HG03139 (cell line): ENCODE measurements around the gene MLH1.
"Not testable (repeated sequence)": the region's sequence is repeated elsewhere in the genome, so short reads cannot be mapped to it uniquely, and the experiment has no call there.

Experiments
- ATAC-seq: cut with Tn5 transposase; IDR thresholded peaks from one replicate; pipeline ENCODE4 v1.9.1; 2021; ENCODE audit not compliant: unreplicated experiment

The MLH1 gene

DNA sequence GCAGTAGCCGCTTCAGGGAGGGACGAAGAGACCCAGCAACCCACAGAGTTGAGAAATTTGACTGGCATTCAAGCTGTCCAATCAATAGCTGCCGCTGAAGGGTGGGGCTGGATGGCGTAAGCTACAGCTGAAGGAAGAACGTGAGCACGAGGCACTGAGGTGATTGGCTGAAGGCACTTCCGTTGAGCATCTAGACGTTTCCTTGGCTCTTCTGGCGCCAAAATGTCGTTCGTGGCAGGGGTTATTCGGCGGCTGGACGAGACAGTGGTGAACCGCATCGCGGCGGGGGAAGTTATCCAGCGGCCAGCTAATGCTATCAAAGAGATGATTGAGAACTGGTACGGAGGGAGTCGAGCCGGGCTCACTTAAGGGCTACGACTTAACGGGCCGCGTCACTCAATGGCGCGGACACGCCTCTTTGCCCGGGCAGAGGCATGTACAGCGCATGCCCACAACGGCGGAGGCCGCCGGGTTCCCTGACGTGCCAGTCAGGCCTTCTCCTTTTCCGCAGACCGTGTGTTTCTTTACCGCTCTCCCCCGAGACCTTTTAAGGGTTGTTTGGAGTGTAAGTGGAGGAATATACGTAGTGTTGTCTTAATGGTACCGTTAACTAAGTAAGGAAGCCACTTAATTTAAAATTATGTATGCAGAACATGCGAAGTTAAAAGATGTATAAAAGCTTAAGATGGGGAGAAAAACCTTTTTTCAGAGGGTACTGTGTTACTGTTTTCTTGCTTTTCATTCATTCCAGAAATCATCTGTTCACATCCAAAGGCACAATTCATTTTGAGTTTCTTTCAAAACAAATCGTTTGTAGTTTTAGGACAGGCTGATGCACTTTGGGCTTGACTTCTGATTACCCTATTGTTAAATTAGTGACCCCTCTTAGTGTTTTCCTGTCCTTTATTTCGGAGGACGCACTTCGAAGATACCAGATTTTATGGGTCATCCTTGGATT, at the start of gene MLH1:
TSS of gene MLH1 (plus strand) at position 193 of the 958 bp plus-strand sequence. CDS start at position 223, 30 bp downstream.
- ATAC-seq, result peak; percentile 89

DNA sequence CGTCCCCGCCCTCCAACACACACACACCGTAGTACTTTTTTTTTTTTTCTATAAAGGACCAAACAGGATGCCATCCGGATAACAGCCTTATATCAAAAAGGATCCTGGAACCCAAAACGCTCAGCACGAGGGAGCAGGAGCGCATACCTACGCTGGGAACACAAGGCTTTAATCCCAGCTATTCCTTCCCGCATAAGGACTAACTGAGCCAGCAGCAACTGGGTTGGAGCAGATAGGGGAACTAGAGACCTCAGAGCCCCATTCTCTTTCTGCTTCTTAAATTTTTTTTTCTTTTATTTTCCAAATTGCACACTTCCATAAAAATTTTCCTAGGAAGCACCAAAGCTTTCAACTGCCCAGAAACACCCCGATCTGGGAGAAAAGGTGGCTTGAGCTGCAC, 49.7 kb upstream of the MLH1 start:
- no peak for ATAC-seq

DNA sequence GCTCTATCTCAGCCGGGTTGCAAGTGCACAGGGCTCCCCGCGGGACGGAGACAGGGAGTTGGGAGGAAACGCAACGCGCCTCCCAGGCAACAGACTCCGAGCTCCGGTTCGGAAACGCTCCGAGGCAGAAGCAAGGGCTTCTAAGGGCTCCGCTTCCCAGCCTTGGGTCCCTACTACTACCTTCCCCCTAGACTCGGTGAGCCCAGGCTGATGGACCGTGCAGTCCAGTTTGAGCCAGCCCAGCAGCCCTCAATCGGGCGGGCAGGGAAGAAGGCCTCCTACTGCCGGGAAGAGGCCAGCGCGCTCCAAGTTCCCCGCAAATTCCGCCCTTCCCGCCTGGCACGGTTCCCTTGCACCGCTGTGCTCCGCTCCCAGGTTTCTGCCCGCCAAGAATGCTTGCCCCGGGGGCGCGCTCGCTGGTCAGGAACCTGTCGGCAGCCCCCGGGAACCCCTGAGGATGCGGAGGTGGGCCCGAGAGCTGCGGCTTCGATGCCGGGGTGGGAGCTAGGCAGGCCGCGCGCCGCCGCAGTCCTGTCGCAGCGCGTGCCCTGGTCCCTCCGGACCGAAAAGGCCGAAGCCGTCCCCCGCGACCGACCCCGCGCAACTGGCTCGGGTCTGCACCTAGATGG, 49.2 kb upstream of the MLH1 start:
- peak; percentile 46 for ATAC-seq

DNA sequence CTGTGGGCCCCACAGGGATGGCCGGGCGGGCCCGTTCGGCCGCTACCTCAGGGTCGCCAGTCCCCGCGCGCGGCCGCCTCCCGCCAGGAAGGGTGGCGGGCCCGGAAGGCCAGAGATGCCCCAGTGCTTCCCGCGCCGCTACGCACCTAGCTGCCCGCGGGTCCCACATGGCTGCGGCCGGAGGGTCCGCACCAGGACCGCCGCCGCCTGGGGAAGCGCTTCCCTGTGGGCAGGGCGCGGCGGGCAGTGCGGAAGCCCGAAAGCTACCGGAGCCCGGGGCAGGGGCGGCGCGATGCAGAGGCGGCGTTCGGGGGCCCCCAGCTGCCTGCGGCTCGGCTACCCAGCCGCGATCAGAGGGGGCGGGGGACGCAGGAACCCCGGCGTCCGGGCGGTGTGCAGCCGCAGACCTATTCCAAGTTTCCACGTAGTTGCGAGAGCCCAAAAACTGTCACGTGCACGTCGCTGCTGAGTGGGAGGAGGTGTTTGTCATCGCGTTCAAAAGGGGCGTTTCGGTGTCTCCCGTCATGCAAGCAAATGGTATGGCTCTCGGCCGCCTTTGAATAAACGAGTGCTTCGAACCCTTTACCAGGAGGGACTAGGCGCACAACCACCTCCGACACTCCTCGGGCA, 48.6 kb upstream of the MLH1 start, which contains the start of gene TRANK1:
TSS of gene TRANK1 (minus strand) at position 414 of the 630 bp plus-strand sequence. CDS start at position 169, 245 bp downstream.
- peak; percentile 52 for ATAC-seq

DNA sequence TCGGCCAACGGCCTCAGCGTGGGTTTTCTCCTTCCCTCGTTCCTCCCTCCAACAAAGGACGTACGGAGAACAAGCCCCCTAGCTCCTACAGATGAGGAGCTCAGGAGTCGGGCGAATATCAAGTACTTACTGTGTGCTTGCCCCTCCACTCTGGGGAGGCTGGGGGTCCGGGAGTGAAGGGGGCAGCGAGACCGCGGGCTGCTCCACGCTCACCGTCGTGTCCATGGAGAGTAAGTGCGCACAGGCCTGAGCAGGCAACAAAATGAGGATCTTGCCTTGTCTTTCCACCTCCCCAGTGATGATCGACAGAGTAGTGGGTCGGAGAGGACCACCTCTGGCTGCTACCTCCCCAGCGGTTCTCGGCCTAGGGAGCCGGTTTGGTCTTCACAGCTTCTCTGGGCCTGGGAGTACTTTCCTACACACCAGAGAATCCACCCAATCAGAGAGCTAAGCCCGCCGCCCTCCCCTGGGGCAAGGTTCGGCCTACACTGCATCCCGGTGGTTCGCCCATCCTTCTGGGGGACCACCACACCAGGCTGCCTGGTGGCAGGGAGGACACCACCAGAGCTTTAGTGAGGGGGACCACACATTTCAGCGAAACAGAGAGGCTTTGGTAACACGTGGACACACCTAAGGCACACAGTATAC, 47.9 kb upstream of the MLH1 start:
- no peak for ATAC-seq

DNA sequence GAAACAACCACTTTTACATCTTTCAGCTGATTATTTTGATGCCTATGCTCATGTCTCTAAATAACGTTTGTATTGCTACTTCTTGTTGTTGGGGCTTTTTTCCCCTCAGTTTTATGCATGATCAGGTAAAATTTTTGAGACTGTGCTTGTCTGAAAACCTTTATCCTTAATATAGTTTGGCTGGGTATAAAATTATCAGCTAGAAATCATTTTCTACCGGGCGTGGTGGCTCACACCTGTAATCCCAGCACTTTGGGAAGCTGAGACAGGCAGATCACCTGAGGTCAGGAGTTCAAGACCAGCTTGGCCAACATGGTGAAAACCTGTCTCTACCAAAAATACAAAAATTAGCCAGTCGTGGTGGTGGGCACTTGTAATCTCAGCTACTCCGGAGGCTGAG, 45.5 kb upstream of the MLH1 start:
- ATAC-seq, result not testable (repeated sequence)

DNA sequence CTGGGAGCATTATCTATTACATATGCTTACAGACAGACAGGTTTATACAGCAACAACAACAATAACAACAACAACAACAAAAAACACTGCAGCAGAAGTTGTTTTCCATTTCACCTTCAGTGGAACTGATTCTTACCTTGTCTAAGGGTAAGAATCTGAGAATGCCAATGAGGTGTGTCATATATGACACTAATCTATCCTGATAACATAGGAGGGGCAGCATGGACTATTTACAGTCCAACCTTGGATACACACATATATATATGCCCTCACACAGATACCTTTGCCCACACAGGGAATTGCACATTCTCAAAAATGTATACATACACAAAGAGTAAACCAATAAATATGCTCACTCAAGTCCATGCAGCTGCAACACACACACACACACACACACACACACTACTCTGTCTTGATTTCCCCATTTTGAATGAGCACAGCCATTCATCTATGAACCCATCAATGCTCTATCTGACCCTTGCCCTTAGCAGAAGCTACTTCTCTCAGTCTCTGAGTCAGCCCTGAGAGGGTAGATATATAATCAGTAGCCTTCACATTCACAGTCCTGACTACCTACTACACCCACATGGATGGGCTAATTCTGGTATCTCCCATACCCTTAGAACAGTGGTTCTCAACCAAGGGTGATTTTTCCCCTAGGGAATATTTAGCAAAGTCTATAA, 38.7 kb upstream of the MLH1 start:
- ATAC-seq, result no peak

DNA sequence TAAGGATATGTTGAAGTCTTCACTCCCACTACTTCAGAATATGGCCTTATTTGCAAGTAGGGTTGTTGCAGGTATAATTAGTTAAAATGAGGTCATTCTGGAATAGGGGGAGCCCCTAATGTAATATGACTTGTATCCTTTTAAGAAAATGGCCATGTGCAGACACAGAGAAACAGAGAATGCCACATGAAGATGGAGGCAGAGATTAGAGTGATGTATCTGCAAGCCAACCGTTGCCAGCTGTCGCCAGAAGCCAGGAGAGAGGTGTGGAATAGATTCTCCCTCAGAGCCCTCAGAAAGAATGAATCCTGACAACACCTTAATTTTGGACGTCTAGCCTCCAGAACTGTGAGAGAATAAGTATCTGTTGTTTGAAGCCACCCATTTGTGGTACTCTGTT, 37.2 kb upstream of the MLH1 start:
- no peak for ATAC-seq

DNA sequence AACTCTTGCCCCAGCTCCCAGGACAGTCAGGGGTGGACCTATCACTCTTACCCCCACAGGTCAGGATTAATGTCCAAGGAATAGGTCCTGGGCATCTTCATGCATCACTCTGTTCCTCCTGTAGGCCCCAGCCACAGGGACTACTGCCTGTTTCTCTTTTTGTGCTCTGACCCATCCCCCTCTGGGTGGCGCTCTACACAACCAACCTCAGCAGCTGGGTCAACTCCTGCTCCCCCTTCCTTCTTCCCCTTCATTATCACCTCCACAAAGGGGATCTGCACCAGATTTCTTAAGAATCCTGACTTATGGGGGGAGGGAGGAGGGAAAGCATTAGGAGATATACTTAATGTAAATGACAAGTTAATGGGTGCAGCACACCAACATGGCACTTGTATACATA, 36.3 kb upstream of the MLH1 start:
- ATAC-seq, result no peak

DNA sequence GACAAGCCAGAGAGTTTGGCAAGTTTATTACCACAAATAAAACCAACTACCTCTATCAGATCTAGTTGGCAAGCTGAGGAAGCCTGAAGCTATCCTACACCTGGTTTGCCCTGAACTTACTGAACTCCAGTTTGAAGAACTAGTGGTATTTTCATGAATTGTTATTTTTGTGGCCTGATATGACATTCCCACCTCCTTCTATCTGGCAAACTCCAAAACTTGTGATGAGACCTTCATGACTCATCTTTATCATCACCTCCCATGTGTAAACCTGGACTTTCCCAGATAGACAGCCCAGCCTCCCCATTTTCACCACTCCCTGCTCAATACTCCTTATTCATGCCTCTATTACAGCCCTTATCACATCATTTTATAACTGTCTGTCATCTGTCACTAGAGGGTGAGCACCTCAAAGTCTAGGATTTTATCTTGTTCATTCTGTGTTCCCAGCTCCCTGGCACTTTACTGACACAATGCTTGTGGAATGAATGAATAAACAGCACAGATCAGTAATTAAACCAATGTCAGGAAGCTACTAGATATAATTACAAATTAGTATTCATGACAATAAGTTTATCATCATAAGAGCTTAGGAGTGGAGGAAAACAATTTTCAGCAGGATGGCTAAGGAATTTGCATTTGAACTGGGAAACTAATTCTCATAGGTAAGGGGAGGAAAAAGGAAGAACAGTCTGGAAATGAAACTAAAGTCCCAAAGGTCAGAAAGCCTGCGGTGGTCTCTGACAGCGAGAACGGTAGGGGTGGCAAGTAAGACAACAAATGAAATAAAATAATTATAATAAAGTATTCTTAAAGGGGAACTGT, 35.2 kb upstream of the MLH1 start:
- no peak for ATAC-seq

DNA sequence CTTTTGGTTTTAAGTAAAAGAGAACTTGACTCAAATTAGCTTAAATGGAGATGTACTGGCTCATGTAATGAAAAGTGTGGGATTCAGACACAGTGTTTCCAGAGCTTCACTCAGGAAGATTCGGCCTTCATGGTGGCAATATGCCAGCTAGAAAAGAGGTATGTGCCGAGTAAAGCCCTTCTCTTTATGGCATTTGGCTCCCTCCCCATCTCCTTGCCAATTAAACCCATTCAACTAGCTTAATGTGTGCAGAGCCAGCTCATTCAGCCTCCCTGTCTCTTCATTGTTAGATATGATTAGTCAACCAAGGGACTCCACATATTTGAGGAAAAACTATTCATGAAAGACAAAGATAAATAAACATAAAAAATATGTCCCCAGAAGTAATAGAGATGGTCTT, 33.5 kb upstream of the MLH1 start:
- no peak for ATAC-seq

DNA sequence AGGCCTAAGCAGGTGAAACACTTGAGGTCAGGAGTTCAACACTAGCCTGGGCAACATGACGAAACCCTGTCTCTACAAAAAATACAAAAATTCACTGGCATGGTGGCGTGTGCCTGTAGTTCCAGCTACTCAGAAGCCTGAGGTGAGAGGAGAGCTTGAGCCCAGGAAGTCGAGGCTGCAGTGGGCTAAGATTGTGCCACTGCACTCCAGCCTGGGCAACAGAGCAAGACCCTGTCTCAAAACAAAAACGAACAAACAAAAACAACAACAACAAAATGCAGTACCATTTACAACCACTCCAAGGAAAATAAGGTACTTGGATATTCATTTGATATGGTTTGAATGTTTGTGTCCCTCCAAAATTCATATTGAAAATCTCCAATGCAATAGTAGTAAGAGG, 32.8 kb upstream of the MLH1 start:
- ATAC-seq, result no peak

DNA sequence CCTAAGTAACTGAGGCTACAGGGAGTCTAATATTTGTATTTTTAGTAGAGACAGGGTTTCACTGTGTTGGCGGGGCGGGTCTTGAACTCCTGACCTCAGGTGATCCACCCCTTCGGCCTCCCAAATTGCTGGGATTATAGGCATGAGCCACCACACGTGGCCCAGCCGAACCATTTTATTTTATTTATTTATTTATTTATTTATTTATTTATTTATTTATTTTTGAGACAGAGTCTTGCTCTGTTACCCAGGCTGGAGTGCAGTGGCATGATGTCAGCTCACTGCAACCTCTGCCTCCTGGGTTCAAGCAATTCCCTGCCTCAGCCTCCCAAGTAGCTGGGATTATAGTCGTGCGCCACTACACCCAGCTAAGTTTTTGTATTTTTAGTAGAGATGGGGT, 30.3 kb upstream of the MLH1 start:
- ATAC-seq, result not testable (repeated sequence)

DNA sequence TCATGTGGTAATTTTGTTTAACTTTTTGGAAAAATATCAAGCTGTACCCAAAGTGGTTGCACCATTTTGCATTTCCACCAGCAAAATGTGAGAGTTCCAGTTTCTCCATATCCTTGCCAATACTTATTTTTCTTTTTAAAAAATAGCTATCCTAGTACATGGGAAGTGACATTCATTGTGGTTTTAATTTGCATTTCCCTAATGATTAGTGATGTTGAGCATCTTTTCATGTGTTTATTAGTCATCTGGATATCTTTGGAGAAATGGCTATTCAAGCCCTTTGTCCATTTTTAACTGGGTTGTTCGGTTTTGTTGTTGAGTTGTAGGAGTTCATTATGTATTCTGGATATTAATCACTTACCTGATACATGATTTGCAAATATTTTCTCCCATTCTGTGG, 29.0 kb upstream of the MLH1 start:
- no peak for ATAC-seq

DNA sequence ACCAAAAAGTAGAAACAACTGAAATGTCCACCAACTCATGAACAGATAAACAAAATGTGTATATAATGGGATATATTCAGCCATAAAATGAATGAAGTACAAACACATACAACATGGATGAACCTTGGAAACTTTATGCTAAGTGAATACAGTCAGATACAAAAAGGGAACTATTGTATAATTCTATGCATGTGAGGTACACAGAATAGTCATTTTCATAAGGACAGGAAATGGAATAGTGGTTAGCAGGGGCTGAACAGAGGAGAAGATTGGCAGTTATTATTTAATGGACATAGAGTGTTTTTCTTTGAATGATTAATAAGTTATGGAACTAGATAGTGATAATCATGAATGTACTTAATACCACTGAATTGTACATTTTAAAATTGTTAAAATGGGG, 28.5 kb upstream of the MLH1 start:
- ATAC-seq, result peak; percentile 78

DNA sequence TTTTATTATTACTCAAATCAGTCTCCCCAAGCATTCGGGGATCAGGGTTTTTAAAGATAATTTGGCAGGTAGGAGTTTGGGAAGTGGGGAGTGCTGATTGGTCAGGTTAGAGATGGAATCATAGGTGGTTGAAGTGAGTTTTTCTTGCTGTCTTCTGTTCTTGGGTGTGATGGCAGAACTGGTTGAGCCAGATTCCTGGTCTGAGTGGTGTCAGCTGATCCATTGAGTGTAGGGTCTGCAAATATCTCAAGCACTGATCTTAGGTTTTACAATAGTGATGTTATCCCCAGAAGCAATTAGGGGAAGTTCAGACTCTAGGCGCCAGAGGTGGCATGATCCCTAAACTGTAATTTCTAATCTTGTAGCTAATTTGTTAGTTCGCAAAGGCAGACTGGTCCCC, 27.9 kb upstream of the MLH1 start:
- no peak for ATAC-seq

DNA sequence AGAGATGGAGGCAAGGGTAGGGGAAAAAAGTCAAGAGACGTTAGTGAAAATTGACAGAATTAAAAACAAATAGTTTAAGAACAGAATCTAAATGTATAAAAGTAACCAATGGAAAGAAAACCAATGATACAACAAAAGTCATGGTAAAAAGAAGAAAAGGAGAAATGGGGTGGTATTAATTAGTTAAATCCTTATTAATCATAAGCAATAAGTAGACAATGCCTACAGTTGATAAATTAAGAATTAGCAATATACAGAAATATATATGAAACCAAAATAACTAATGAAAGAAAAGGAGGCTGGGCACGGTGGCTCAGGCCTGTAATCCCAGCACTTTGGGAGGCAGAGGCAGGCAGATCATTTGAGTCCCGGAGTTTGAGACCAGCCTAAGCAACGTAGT, 24.2 kb upstream of the MLH1 start:
- ATAC-seq, result no peak

DNA sequence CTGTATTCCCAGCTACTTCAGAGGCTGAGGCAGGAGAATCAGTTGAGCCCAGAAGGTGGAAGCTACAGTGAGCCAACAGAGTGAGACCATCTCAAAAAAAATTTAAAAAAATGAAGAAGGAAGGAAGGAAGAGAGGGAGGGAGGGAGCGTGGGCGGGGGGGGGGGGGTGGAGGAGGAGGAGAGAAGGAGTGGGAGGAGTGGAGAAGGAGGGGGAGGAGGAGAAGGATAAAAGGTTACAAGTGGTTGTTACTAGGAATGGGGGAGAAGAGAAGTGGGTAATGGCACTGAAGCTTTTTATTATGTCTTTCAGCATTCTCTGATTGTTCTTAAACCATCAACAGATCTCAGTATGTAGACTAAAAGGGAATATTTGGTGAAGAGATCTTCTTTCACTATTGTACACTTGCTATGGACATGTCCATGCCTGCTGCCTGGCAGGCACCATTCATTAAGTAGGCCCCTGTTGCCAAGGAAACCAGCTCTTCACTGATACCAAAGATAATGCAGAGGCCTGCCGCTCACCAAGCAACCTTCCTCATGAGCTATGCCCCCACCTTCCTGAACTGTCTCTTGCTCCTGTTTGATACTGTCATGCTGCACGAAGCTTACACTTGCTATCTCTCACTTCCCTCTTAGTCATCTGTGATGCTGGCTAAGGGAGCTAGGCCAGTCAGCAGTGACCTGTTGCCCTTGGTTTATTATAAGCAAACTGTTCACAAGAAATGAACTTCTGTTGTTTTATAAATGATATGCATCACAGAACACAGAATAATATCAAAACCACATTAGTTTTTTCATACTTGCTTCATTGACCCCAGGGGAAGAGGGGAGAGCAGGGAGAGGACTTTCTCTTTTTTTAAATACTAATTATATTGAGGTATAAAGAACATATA, 23.5 kb upstream of the MLH1 start:
- peak; percentile 99 for ATAC-seq

DNA sequence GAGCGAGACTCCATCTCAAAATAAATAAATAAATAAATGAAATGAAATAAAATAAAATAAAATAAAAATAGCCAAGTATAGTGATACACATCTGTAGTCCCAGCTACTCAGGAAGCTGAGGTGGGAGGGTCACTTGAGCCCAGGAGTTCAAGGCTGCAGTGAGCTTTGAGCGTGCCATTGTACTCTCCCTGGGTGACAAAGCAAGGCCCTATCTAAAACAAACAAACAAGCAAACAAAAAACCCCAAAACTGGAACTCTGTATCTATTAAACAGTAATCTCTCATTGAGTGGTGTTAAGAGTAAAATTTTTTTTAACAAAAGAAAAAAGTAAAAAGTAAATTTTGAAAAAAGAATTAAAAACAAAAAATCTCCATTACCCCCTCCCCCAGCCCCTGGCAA, 21.2 kb upstream of the MLH1 start:
- no peak for ATAC-seq
